ENCODE data around the gene CSNK1G2.

CSNK1G2 gene

GRCh38 chr19:1955171-1956121, 14.5 kb downstream of the CSNK1G2 start:
- TF ChIP-seq CTCF (IDR thresholded peaks at IDR 0.05) = no peak
- no peak overlapping the region for H3K27ac ChIP-seq
- H3K4me3 ChIP-seq = no peak overlapping the region
- no peak for DNase-seq (ENCODE audit: low spot score)

- DNase-seq (ENCODE audit: low spot score) = no peak
- Histone ChIP-seq H3K4me3 (no peak overlapping the region), H3K27ac (no peak overlapping the region)
- no peak for TF ChIP-seq CTCF (IDR thresholded peaks at IDR 0.05)
Observed at GRCh38 chr19:1956122-1956494, 15.1 kb downstream of the CSNK1G2 start.

GRCh38 chr19:1956868-1957492, 16.0 kb downstream of the CSNK1G2 start:
- no peak for DNase-seq (ENCODE audit: low spot score)
- Histone ChIP-seq H3K4me3 (no peak overlapping the region), H3K27ac (no peak overlapping the region)
- no peak for TF ChIP-seq CTCF (IDR thresholded peaks at IDR 0.05)

GRCh38 chr19:1957562-1958248, 16.7 kb downstream of the CSNK1G2 start:
- Histone ChIP-seq H3K4me3 (no peak overlapping the region), H3K27ac (no peak overlapping the region)
- no peak for DNase-seq (ENCODE audit: low spot score)
- TF ChIP-seq CTCF (IDR thresholded peaks at IDR 0.05) = no peak

- no peak for TF ChIP-seq CTCF (IDR thresholded peaks at IDR 0.05)
- no peak for DNase-seq (ENCODE audit: low spot score)
- H3K4me3 ChIP-seq = no peak overlapping the region
Observed at GRCh38 chr19:1959928-1960589, 19.1 kb downstream of the CSNK1G2 start.

GRCh38 chr19:1961000-1961883, 20.3 kb downstream of the CSNK1G2 start:
- no peak for TF ChIP-seq CTCF (IDR thresholded peaks at IDR 0.05)
- Histone ChIP-seq H3K27ac (no peak overlapping the region), H3K4me3 (no peak overlapping the region)
- DNase-seq (ENCODE audit: low spot score) = no peak

More at GRCh38 chr19:1959928-1960589, 19.1 kb downstream of the CSNK1G2 start:
- no peak overlapping the region for H3K27ac ChIP-seq

Data from coronary artery (tissue), 2 donors.